Measurements from ENCODE around the gene MYOD1. TPM values are rescaled to one million over a fixed set of nuclear protein-coding genes. Genes with fewer than 3 reads are reported as not detected.

The MYOD1 gene
- total RNA-seq, 4 donors from 2014 or later: not detected

- DNase-seq (ENCODE audit: low spot score): no peak
- ATAC-seq (ENCODE audit: low FRiP score): no peak
- no peak for TF ChIP-seq CTCF (IDR thresholded peaks at IDR 0.05)
These were observed 15.1 kb downstream of the MYOD1 start, which contains the start of gene KCNC1 for GRCh38 chr11:17734418-17734911. Gene KCNC1 (plus strand): TSS chr11:17734781. CDS start chr11:17736003, 1,222 bp downstream.

- TF ChIP-seq CTCF (IDR thresholded peaks at IDR 0.05): no peak
- ATAC-seq (ENCODE audit: low FRiP score) (peak; percentile 81), DNase-seq (ENCODE audit: low spot score) (no peak)
These were observed 15.8 kb downstream of the MYOD1 start for GRCh38 chr11:17734986-17735817.

- ATAC-seq (ENCODE audit: low FRiP score) (no peak), DNase-seq (ENCODE audit: low spot score) (no peak)
- TF ChIP-seq CTCF (IDR thresholded peaks at IDR 0.05): no peak
These were observed 16.6 kb downstream of the MYOD1 start for GRCh38 chr11:17735818-17736578.

- no peak for TF ChIP-seq CTCF (IDR thresholded peaks at IDR 0.05)
- no peak for DNase-seq (ENCODE audit: low spot score)
- no peak for ATAC-seq (ENCODE audit: low FRiP score)
These were observed 17.2 kb downstream of the MYOD1 start for GRCh38 chr11:17736579-17736893.

- ATAC-seq (ENCODE audit: low FRiP score): no peak
- TF ChIP-seq CTCF (IDR thresholded peaks at IDR 0.05): no peak
- DNase-seq (ENCODE audit: low spot score): no peak
These were observed 17.8 kb downstream of the MYOD1 start for GRCh38 chr11:17736930-17737817.

- no peak for ATAC-seq (ENCODE audit: low FRiP score)
- no peak for DNase-seq (ENCODE audit: low spot score)
- no peak for TF ChIP-seq CTCF (IDR thresholded peaks at IDR 0.05)
These were observed 19.0 kb downstream of the MYOD1 start for GRCh38 chr11:17738151-17738973.
